ENCODE results near the gene CRB1. TPM values are rescaled to one million over a fixed set of nuclear protein-coding genes. Genes with fewer than 3 reads are reported as not detected.

The CRB1 gene
- 39.7 TPM for total RNA-seq

GRCh38 chr1:197268012-197268411 lies at the start of gene CRB1:
CRB1 (plus strand) TSS chr1:197268252; CDS start chr1:197268413, 161 bp downstream.

Small RNAs within 50 kb of the gene (small RNA-seq; reads per million reads assigned to genes)
- gene MRPS21P3, result not detected

Other genes with a start within 250 kb of the CRB1 start
- gene F13B, start 201.0 kb upstream of the CRB1 start, total RNA-seq, result not detected
- 14.8 TPM for gene ASPM, start 121.6 kb upstream of the CRB1 start, total RNA-seq
- gene ZBTB41, start 67.0 kb upstream of the CRB1 start, total RNA-seq, result 92.3 TPM

Data from diencephalon (tissue), 1 donor.